Right atrium auricular region (tissue), 2 donors: ENCODE results near the gene DNAJC27. TPM values are rescaled to one million over a fixed set of nuclear protein-coding genes. Genes with fewer than 3 reads are reported as not detected.

Experiments
- DNase-seq: peaks from one replicate; pipeline ENCODE4 v3.0.0-alpha.2; 2019; ENCODE audit warnings: low spot score
- H3K27ac ChIP-seq, 2 donors: fragments of 200-600 bp; sonication (generic); 1 replicate in 1 of 2; 2 replicates in 1 of 2; pipeline ENCODE4 v1.5.1; 2016 to 2019
- H3K27me3 ChIP-seq, 2 donors: fragments of 200-600 bp; sonication (generic); one replicate each; pipeline versions ENCODE4 v1.5.1 to v1.6.0; 2017 to 2019
- H3K36me3 ChIP-seq: fragments of 200-600 bp; sonication (generic); one replicate; pipeline ENCODE4 v1.5.1; 2016
- H3K4me1 ChIP-seq, 2 donors: fragments of 200-600 bp; sonication (generic); one replicate each; pipeline versions ENCODE4 v1.5.1 to v1.6.0; 2017 to 2019
- H3K4me3 ChIP-seq, 2 donors: fragments of 200-600 bp; sonication (generic); 1 replicate in 1 of 2; 2 replicates in 1 of 2; pipeline ENCODE4 v1.5.1; 2017 to 2019; ENCODE audit warnings: mild to moderate bottlenecking in 1 of 2, moderate library complexity in 1 of 2
- H3K9me3 ChIP-seq, 2 donors: fragments of 200-600 bp; sonication (generic); one replicate each; pipeline ENCODE4 v1.5.1; 2019
- total RNA-seq, 2 donors: library from RNA; depleted of rRNA; stranded (reverse); fragments of >200 nt; gene quantifications; one replicate each; pipeline ENCODE4 v1.1.0, GENCODE V29; 2016
- TF ChIP-seq, protein P1 (sequence below), 2 donors: fragments of 200-600 bp; sonication (generic); IDR thresholded peaks; one replicate each; pipeline ENCODE4 v1.5.1; 2019; ENCODE audit warnings: antibody characterized with exemption in 2 of 2

The DNAJC27 gene
- total RNA-seq, 2 donors from 2014 or later = 7.3 to 7.5 TPM

DNA sequence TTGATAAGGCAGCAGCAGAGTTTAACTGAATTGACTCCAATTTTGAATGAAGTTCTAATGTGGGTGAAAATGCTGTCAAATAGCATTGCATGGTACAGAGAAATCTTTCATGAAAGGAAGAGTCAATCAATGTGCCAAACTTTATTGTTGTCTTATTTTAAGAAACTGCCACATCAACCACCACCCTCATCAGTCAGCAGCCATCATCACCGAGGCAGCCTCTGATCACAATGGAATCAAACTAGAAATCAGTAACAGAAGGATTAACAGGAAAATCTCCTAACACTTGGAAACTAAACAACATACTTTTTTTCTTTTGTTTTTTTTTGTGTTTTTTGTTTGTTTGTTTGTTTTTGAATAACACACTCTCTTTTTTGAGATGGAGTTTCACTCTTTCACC, 9.9 kb downstream of the DNAJC27 start:
- no peak overlapping the region for H3K4me3 ChIP-seq
- no peaks in the 10 kb centered on the region for H3K9me3 ChIP-seq
- no peaks in the 10 kb centered on the region for H3K4me1 ChIP-seq
- TF ChIP-seq, protein P1, sequence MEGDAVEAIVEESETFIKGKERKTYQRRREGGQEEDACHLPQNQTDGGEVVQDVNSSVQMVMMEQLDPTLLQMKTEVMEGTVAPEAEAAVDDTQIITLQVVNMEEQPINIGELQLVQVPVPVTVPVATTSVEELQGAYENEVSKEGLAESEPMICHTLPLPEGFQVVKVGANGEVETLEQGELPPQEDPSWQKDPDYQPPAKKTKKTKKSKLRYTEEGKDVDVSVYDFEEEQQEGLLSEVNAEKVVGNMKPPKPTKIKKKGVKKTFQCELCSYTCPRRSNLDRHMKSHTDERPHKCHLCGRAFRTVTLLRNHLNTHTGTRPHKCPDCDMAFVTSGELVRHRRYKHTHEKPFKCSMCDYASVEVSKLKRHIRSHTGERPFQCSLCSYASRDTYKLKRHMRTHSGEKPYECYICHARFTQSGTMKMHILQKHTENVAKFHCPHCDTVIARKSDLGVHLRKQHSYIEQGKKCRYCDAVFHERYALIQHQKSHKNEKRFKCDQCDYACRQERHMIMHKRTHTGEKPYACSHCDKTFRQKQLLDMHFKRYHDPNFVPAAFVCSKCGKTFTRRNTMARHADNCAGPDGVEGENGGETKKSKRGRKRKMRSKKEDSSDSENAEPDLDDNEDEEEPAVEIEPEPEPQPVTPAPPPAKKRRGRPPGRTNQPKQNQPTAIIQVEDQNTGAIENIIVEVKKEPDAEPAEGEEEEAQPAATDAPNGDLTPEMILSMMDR (IDR thresholded peaks at IDR 0.05) = no peak
- peaks cover 73% of the 10 kb centered on the region for H3K36me3 ChIP-seq
- DNase-seq = no peak
- no peak overlapping the region for H3K27ac ChIP-seq
- no peaks in the 10 kb centered on the region for H3K27me3 ChIP-seq

DNA sequence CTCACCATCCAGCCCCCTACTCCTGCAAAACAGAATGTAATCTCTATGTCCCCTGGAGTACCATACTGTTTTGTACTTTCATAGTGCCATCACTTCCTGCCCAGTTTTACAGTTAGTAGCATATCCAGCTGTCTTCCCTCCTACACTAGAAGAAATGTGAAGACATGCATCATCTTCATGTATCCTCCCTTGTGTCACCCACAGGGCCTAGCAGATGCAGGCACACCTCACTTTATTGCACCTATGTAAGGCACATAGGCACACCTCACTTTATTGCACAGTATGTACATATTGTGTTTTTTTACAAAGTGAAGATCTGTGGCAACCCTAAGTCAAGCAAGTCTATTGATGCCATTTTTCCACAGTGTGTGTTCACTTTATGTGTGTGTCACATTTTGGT, 12.0 kb downstream of the DNAJC27 start:
- Histone ChIP-seq H3K4me1 (no peaks in the 10 kb centered on the region), H3K36me3 (peaks cover 81% of the 10 kb centered on the region), H3K27ac (no peak overlapping the region), H3K4me3 (no peak overlapping the region), H3K9me3 (peaks cover 0 to 10% of the 10 kb centered on the region in 2 donors), H3K27me3 (no peaks in the 10 kb centered on the region)
- TF ChIP-seq, protein P1 (IDR thresholded peaks at IDR 0.05) = no peak
- DNase-seq = no peak

DNA sequence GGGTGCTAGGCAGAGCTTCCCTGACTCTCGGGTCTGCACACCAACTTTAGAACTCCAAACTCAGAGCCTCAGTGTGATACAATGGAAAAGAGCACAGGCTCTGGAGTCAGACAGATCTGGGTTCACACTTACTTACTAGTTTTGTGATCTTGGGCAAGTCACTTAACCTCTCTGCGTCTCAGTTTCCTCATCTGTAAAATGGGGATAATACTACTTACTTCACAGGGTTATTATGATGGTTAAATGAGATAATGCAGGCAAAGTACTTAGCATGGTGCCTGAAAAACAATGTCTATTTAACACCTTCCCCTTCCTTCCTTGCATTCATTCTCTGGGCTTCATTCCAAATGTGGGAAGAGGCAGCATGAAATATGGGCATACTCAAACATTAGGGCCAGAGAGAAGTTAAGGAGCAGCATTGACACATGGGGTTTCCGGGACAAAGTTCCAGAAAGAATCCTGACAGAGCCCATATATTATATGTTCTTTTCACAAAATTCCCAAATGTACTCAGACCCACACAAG, 13.3 kb downstream of the DNAJC27 start:
- Histone ChIP-seq H3K27ac (no peak overlapping the region), H3K4me1 (no peaks in the 10 kb centered on the region), H3K36me3 (peaks cover 86% of the 10 kb centered on the region), H3K9me3 (peaks cover 0 to 11% of the 10 kb centered on the region in 2 donors), H3K4me3 (no peak overlapping the region), H3K27me3 (no peaks in the 10 kb centered on the region)
- DNase-seq = no peak
- TF ChIP-seq, protein P1 (IDR thresholded peaks at IDR 0.05) = no peak

DNA sequence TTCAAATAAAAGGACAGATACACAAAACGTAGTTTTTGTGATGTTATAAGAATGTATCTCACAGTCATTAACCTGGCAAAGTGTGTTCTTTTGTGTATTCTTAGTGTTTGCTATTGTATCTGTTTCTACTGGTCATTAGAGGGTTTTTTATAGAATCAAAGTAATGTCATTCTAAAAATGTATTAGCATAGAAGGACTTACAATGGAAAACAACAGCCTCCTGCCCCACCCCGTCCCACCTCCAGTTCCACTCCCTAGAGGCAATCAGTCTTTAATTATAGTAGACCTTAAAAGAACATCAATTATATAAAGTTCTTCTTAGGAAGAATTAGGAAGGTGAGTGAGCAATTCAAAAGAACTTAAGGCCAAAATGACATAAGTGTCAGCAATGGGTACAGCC, 13.8 kb downstream of the DNAJC27 start:
- H3K27ac ChIP-seq = no peak overlapping the region
- TF ChIP-seq, protein P1 (IDR thresholded peaks at IDR 0.05) = no peak
- H3K36me3 ChIP-seq = peaks cover 83% of the 10 kb centered on the region
- no peak for DNase-seq
- no peaks in the 10 kb centered on the region for H3K27me3 ChIP-seq
- no peak overlapping the region for H3K4me3 ChIP-seq
- no peaks in the 10 kb centered on the region for H3K4me1 ChIP-seq
- peaks cover 0 to 11% of the 10 kb centered on the region in 2 donors for H3K9me3 ChIP-seq

DNA sequence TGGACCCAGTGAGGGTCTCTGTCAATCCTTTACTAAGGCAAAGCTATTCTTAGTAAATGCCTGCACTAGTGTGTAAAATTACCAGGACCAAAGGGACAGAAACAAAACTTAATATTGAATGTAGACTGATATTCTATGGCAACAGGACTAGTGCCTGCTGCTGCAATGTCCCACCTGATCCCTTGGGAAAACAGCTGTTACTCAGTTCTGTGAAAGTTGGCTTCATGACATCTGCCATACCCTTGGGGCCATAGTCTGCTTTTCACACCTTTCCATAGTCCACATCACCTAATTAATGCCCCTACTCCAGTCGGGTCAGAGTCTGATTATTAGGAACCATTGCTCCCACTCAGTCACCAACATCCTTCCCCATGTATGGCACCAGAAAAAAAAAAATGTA, 14.5 kb downstream of the DNAJC27 start:
- TF ChIP-seq, protein P1 (IDR thresholded peaks at IDR 0.05) = no peak
- H3K27me3 ChIP-seq = no peaks in the 10 kb centered on the region
- no peak overlapping the region for H3K4me3 ChIP-seq
- DNase-seq = no peak
- H3K9me3 ChIP-seq = peaks cover 0 to 11% of the 10 kb centered on the region in 2 donors
- H3K27ac ChIP-seq = no peak overlapping the region
- no peaks in the 10 kb centered on the region for H3K4me1 ChIP-seq
- H3K36me3 ChIP-seq = peaks cover 76% of the 10 kb centered on the region

DNA sequence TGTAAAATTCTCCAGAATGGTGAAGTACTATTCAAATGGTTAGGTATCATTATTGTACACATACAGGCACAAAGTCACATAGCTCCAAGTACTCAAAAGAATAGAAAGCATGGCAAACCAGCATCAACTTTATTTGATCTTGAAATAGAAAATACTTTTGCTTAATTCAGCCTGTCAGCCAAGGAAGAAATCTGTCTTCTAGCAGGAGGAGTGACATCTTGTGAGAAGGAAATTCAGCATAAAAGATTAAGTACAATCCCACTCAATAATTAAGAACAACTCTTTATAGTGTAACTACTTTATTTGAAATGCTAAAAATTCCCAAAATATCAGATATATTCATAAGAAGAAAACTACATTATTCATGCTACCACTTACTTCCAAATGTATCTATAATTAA, 15.8 kb downstream of the DNAJC27 start:
- Histone ChIP-seq H3K4me3 (no peak overlapping the region), H3K9me3 (peaks cover 0 to 11% of the 10 kb centered on the region in 2 donors), H3K27ac (no peak overlapping the region), H3K4me1 (no peaks in the 10 kb centered on the region), H3K36me3 (peaks cover 74% of the 10 kb centered on the region), H3K27me3 (no peaks in the 10 kb centered on the region)
- no peak for DNase-seq
- TF ChIP-seq, protein P1 (IDR thresholded peaks at IDR 0.05) = no peak
